Measurements from ENCODE around the gene PCDHA5.
A peak's percentile ranks its signal among the peaks of the same experiment; 100 is the strongest.
"Not testable (repeated sequence)": the region's sequence is repeated elsewhere in the genome, so short reads cannot be mapped to it uniquely, and the experiment has no call there.

The PCDHA5 gene

GRCh38 chr5:140828362-140828737, 6.9 kb downstream of the PCDHA5 start:
- DNase-seq (ENCODE audit: low read depth): no peak
- peak; percentile 32 for TF ChIP-seq CTCF (IDR thresholded peaks at IDR 0.05; ENCODE audit: control insufficient read depth, insufficient read depth, low read depth, low read length, missing control alignments)
- peak overlapping the region; percentile 41 for H3K4me3 ChIP-seq (ENCODE audit: control insufficient read depth, low read depth, low read length)

GRCh38 chr5:140829511-140830501, 8.4 kb downstream of the PCDHA5 start:
- DNase-seq (ENCODE audit: low read depth); H3K4me3 ChIP-seq (ENCODE audit: control insufficient read depth, low read depth, low read length): not testable (repeated sequence)

GRCh38 chr5:140833993-140834392, 12.6 kb downstream of the PCDHA5 start, which contains the start of gene PCDHA7:
Gene PCDHA7, plus strand, starts transcription at chr5:140834269. Its CDS starts 115 bp downstream, at chr5:140834384.
- peak within 1 kb of the TSS; percentile 24 for H3K4me3 ChIP-seq (ENCODE audit: control insufficient read depth, low read depth, low read length)
- DNase-seq (ENCODE audit: low read depth): no peak
- no peak for TF ChIP-seq CTCF (IDR thresholded peaks at IDR 0.05; ENCODE audit: control insufficient read depth, insufficient read depth, low read depth, low read length, missing control alignments)

- peak overlapping the region; percentile 24 for H3K4me3 ChIP-seq (ENCODE audit: control insufficient read depth, low read depth, low read length)
Observed at GRCh38 chr5:140834439-140835008, 13.1 kb downstream of the PCDHA5 start.

GRCh38 chr5:140835622-140836510, 14.5 kb downstream of the PCDHA5 start:
- H3K4me3 ChIP-seq (ENCODE audit: control insufficient read depth, low read depth, low read length): no peak overlapping the region
- no peak for TF ChIP-seq CTCF (IDR thresholded peaks at IDR 0.05; ENCODE audit: control insufficient read depth, insufficient read depth, low read depth, low read length, missing control alignments)
- DNase-seq (ENCODE audit: low read depth): no peak

More at GRCh38 chr5:140834439-140835008, 13.1 kb downstream of the PCDHA5 start:
- DNase-seq (ENCODE audit: low read depth): not testable (repeated sequence)

- TF ChIP-seq CTCF (IDR thresholded peaks at IDR 0.05; ENCODE audit: control insufficient read depth, insufficient read depth, low read depth, low read length, missing control alignments): peak; percentile 64
- peak within 1 kb of the TSS; percentile 25 for H3K4me3 ChIP-seq (ENCODE audit: control insufficient read depth, low read depth, low read length)
- no peak for DNase-seq (ENCODE audit: low read depth)
Observed at GRCh38 chr5:140840978-140841962, 19.9 kb downstream of the PCDHA5 start, which contains the start of gene PCDHA8. Gene PCDHA8, plus strand, starts transcription at chr5:140841187. Its CDS starts 135 bp downstream, at chr5:140841322.
